WTC11 (cell line): Measurements from ENCODE around the gene TAPBP. TPM values are rescaled to one million over a fixed set of nuclear protein-coding genes. Genes with fewer than 3 reads are reported as not detected.

Source experiments
- ATAC-seq: fragments of 200-7000 bp; cut with Tn5 transposase; 2 replicates; pipeline ENCODE4 v1.10.0; 2021; ENCODE audit warnings: mild to moderate bottlenecking, moderate library complexity
- CTCF ChIA-PET: fragments of 300-600 bp; sonication (Branson Sonifier 250); formaldehyde crosslinking; loops from one replicate; lab custom pipeline; 2021; ENCODE audit warnings: antibody characterized with exemption; lab: Charles Lee
- POLR2A ChIA-PET: fragments of 350-600 bp; sonication (Branson Sonifier 250); formaldehyde crosslinking; loops from one replicate; lab custom pipeline; 2021; ENCODE audit warnings: antibody characterized with exemption; lab: Charles Lee
- DNase-seq: peaks from one replicate; pipeline ENCODE4 v3.0.0; 2021; ENCODE audit warnings: low spot score
- H3K27ac Mint-ChIP-seq: 2 replicates; pipeline ENCODE4 v1.8.0; 2021; ENCODE audit warnings: mixed read lengths
- H3K27me3 Mint-ChIP-seq: 2 replicates; pipeline ENCODE4 v1.8.0; 2021; ENCODE audit warnings: low read depth, mild to moderate bottlenecking, moderate library complexity, mixed read lengths
- H3K36me3 Mint-ChIP-seq: 2 replicates; pipeline ENCODE4 v1.8.0; 2021; ENCODE audit warnings: mixed read lengths
- H3K4me1 Mint-ChIP-seq: 2 replicates; pipeline ENCODE4 v1.8.0; 2022; ENCODE audit warnings: mixed read lengths
- H3K4me3 Mint-ChIP-seq: 2 replicates; pipeline ENCODE4 v1.8.0; 2021; ENCODE audit warnings: mild to moderate bottlenecking, moderate library complexity, mixed read lengths
- H3K9me3 Mint-ChIP-seq: 2 replicates; pipeline ENCODE4 v1.8.0; 2021; ENCODE audit warnings: mixed read lengths
- CBFB ChIP-seq: sonication (generic); formaldehyde crosslinking; IDR thresholded peaks from 2 replicates; pipeline ENCODE4 v1.8.1; 2022; ENCODE audit warnings: mild to moderate bottlenecking, low read depth, missing genetic modification reagents
- CREM ChIP-seq: sonication (generic); formaldehyde crosslinking; IDR thresholded peaks from 2 replicates; pipeline ENCODE4 v1.8.1; 2022; ENCODE audit warnings: mild to moderate bottlenecking, missing genetic modification reagents, moderate library complexity
- ETV6 ChIP-seq: sonication (generic); formaldehyde crosslinking; IDR thresholded peaks from 2 replicates; pipeline ENCODE4 v1.8.1; 2022; ENCODE audit warnings: mild to moderate bottlenecking, missing genetic modification reagents
- GABPB1 ChIP-seq: sonication (generic); formaldehyde crosslinking; IDR thresholded peaks from 2 replicates; pipeline ENCODE4 v1.8.1; 2023; ENCODE audit warnings: mild to moderate bottlenecking, missing genetic modification reagents
- GRHL2 ChIP-seq: fragments of 250-450 bp; sonication (Bioruptor Pico); IDR thresholded peaks from 2 replicates; pipeline ENCODE4 v1.8.0; 2022; ENCODE audit warnings: mild to moderate bottlenecking, moderate library complexity; ENCODE audit not compliant: insufficient replicate concordance, severe bottlenecking
- MXD4 ChIP-seq: fragments of 250-450 bp; sonication (Bioruptor Pico); IDR thresholded peaks from 2 replicates; pipeline ENCODE4 v1.8.0; 2021; ENCODE audit warnings: mild to moderate bottlenecking, moderate library complexity, borderline replicate concordance
- NFATC4 ChIP-seq: fragments of 250-450 bp; sonication (Bioruptor Pico); IDR thresholded peaks from 2 replicates; pipeline ENCODE4 v1.9.0; 2021; ENCODE audit warnings: mild to moderate bottlenecking
- NFYB ChIP-seq: sonication (generic); formaldehyde crosslinking; conservative IDR thresholded peaks from 2 replicates; pipeline ENCODE4 v1.8.0; 2022; ENCODE audit warnings: low read depth, missing genetic modification reagents
- NR1H2 ChIP-seq: sonication (generic); formaldehyde crosslinking; IDR thresholded peaks from 2 replicates; pipeline ENCODE4 v1.9.0; 2021; ENCODE audit warnings: mild to moderate bottlenecking, moderate library complexity, missing genetic modification reagents
- NR2C2 ChIP-seq: sonication (generic); formaldehyde crosslinking; IDR thresholded peaks from 2 replicates; pipeline ENCODE4 v1.8.0; 2022; ENCODE audit warnings: mild to moderate bottlenecking, missing genetic modification reagents
- SMAD3 ChIP-seq: sonication (generic); formaldehyde crosslinking; IDR thresholded peaks from 2 replicates; pipeline ENCODE4 v1.8.0; 2022; ENCODE audit warnings: missing genetic modification reagents, mild to moderate bottlenecking, borderline replicate concordance
- ZNF121 ChIP-seq: sonication (generic); formaldehyde crosslinking; IDR thresholded peaks from 2 replicates; pipeline ENCODE4 v1.8.0; 2023; ENCODE audit warnings: missing genetic modification reagents
- ZNF138 ChIP-seq: sonication (generic); formaldehyde crosslinking; conservative IDR thresholded peaks from 2 replicates; pipeline ENCODE4 v1.8.1; 2022; ENCODE audit warnings: mild to moderate bottlenecking, moderate library complexity, missing genetic modification reagents
- ZNF219 ChIP-seq: sonication (generic); formaldehyde crosslinking; IDR thresholded peaks from 2 replicates; pipeline ENCODE4 v1.8.0; 2023; ENCODE audit warnings: missing genetic modification reagents, mild to moderate bottlenecking, borderline replicate concordance
- ZNF263 ChIP-seq: sonication (generic); formaldehyde crosslinking; IDR thresholded peaks from 2 replicates; pipeline ENCODE4 v1.8.1; 2022; ENCODE audit warnings: low read depth, mild to moderate bottlenecking, moderate library complexity, missing genetic modification reagents
- ZNF396 ChIP-seq: fragments of 250-450 bp; sonication (Bioruptor Pico); IDR thresholded peaks from 2 replicates; pipeline ENCODE4 v1.8.0; 2021; ENCODE audit warnings: mild to moderate bottlenecking, moderate library complexity, borderline replicate concordance
- ZNF416 ChIP-seq: fragments of 250-450 bp; sonication (Bioruptor Pico); IDR thresholded peaks from 2 replicates; pipeline ENCODE4 v1.9.0; 2021; ENCODE audit warnings: mild to moderate bottlenecking, inconsistent platforms
- total RNA-seq: library from RNA; stranded (reverse); gene quantifications from 3 replicates; pipeline ENCODE4 v1.2.3, GENCODE V29; 2021
- TF ChIP-seq, protein P1 (sequence below): sonication (generic); formaldehyde crosslinking; IDR thresholded peaks from 2 replicates; pipeline ENCODE4 v1.8.1; 2023; ENCODE audit warnings: mild to moderate bottlenecking, missing genetic modification reagents, moderate library complexity
- TF ChIP-seq, protein P2 (sequence below): sonication (generic); formaldehyde crosslinking; IDR thresholded peaks from 2 replicates; pipeline ENCODE4 v1.8.1; 2022; ENCODE audit warnings: low read depth, missing genetic modification reagents, borderline replicate concordance
- TF ChIP-seq, protein P3 (sequence below): sonication (generic); formaldehyde crosslinking; IDR thresholded peaks from 2 replicates; pipeline ENCODE4 v1.8.1; 2022; ENCODE audit warnings: low read depth, mild to moderate bottlenecking, moderate library complexity, missing genetic modification reagents, borderline replicate concordance
- TF ChIP-seq, protein P4 (sequence below): sonication (generic); formaldehyde crosslinking; IDR thresholded peaks from 2 replicates; pipeline ENCODE4 v1.8.0; 2022; ENCODE audit warnings: mild to moderate bottlenecking, missing genetic modification reagents
- TF ChIP-seq, protein P5 (sequence below): sonication (generic); formaldehyde crosslinking; IDR thresholded peaks from 2 replicates; pipeline ENCODE4 v1.8.1; 2023; ENCODE audit warnings: mild to moderate bottlenecking, missing genetic modification reagents
- TF ChIP-seq, protein P6 (sequence below): sonication (generic); formaldehyde crosslinking; IDR thresholded peaks from 2 replicates; pipeline ENCODE4 v1.8.0; 2022; ENCODE audit warnings: mild to moderate bottlenecking, missing genetic modification reagents
- TF ChIP-seq, protein P7 (sequence below): sonication (generic); formaldehyde crosslinking; IDR thresholded peaks from 2 replicates; pipeline ENCODE4 v1.8.1; 2023; ENCODE audit warnings: mild to moderate bottlenecking, missing genetic modification reagents, moderate library complexity
- TF ChIP-seq, protein P8 (sequence below): sonication (generic); formaldehyde crosslinking; IDR thresholded peaks from 2 replicates; pipeline ENCODE4 v1.8.1; 2023; ENCODE audit warnings: mild to moderate bottlenecking, moderate library complexity, missing genetic modification reagents

TAPBP gene
- total RNA-seq, 1 experiment from 2014 or later, result 43.5 TPM

DNA sequence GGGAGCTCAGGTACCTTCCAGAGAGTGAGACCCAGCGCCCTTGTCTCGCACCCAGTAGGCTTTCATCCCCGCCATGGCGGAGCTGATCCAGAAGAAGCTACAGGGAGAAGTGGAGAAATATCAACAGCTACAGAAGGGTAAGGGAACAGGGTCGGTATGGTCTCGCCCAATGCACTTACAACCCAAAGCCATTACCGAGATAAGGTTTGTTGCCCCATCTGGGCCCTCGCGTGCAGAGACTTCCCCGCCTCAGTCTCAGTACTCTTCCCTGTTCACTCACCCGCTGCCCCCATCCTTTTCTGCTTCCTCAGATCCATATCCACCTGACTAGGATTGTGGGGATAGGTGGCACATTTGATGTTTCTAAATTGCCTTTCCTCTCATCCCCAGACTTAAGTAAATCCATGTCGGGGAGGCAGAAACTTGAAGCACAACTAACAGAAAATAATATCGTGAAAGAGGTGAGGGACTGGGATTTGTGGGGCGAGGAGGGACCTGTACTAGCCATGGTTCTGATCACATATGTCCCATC lies 24.0 kb downstream of the TAPBP start (continued):
- TF ChIP-seq GABPB1 (CRISPR knock-in tag) (no peak), NR2C2 (CRISPR knock-in tag) (no peak), NR1H2 (no peak), ZNF138 (CRISPR knock-in tag) (no peak), ZNF396 (no peak), ZNF263 (CRISPR knock-in tag) (no peak), ZNF121 (CRISPR knock-in tag) (no peak)
- TF ChIP-seq, protein P1, sequence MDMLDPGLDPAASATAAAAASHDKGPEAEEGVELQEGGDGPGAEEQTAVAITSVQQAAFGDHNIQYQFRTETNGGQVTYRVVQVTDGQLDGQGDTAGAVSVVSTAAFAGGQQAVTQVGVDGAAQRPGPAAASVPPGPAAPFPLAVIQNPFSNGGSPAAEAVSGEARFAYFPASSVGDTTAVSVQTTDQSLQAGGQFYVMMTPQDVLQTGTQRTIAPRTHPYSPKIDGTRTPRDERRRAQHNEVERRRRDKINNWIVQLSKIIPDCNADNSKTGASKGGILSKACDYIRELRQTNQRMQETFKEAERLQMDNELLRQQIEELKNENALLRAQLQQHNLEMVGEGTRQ (CRISPR knock-in tag), result no peak

DNA sequence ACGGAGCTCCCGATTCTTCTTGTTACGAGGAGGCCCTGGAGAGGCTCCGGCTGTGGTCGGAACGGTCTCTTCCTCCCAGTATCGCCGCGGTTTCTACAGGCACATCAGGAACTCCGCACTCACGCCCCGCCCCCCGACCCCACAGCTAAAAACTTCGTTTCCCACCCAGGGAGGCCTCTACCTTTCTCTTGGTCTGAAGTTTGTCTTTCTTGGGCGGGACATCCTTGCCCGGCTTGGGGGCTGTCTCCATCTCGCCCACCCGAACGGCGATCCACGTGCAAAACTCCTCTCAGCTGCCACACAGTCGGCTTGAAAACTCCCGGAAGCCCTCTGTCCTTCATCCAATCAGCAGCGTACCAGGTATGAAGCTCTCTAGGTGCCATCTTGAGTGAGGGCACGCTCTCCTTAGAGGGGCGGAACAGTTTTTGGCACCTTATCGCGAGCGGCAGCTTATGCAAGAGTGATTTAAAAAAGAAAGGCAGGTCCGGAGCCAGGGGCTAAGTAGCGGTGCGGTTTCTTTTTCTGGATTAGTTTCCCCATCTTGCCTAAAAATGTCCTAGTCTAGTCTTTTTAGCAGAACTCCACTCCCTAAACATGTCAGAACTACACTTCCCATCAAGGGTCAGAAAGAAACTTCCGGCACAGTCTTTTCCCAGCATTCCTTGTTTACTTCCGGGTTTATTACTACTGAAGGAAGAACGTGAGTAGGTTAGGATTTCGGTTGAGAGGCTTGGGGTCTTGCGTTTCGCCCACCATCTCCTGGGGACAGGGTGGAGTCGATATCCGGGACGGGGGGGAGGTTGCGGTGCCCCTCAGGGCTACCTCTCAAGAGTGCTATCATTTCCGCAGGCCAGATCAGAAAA lies 24.7 kb downstream of the TAPBP start, which contains the start of the genes PFDN6 and WDR46:
TSS of gene PFDN6 (plus strand) at position 681 of the 863 bp plus-strand sequence. CDS start 256 bp downstream, outside the sequence.
TSS of gene WDR46 (minus strand) at position 319 of the 863 bp plus-strand sequence. CDS start at position 250, 69 bp downstream.
- Mint-ChIP-seq H3K27ac (peak within 1 kb of the TSS; percentile 95), H3K4me1 (peaks cover 22% of the 10 kb centered on the region), H3K27me3 (no peaks in the 10 kb centered on the region), H3K4me3 (peak within 1 kb of the TSS; percentile 99), H3K36me3 (peaks cover 41% of the 10 kb centered on the region), H3K9me3 (no peaks in the 10 kb centered on the region)
- ChIA-PET CTCF (interaction anchor here (0.5 to 3.3 kb wide), 9 partner anchors 10 to 130 kb away, joined by 3 to 36 read pairs (median 4); partner anchors contain the start of genes B3GALT4, CUTA, RGL2 and ZBTB22), POLR2A (interaction anchor here (0.5 to 3.6 kb wide), 8 partner anchors 9 to 1391 kb away, joined by 3 to 27 read pairs (median 4); partner anchors contain the start of genes B3GALT4, RGL2, RPS18 and VPS52)
- ATAC-seq (peak; percentile 94), DNase-seq (peak; percentile 68)
- TF ChIP-seq, protein P2, sequence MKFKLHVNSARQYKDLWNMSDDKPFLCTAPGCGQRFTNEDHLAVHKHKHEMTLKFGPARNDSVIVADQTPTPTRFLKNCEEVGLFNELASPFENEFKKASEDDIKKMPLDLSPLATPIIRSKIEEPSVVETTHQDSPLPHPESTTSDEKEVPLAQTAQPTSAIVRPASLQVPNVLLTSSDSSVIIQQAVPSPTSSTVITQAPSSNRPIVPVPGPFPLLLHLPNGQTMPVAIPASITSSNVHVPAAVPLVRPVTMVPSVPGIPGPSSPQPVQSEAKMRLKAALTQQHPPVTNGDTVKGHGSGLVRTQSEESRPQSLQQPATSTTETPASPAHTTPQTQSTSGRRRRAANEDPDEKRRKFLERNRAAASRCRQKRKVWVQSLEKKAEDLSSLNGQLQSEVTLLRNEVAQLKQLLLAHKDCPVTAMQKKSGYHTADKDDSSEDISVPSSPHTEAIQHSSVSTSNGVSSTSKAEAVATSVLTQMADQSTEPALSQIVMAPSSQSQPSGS, result no peak
- TF ChIP-seq, protein P3, sequence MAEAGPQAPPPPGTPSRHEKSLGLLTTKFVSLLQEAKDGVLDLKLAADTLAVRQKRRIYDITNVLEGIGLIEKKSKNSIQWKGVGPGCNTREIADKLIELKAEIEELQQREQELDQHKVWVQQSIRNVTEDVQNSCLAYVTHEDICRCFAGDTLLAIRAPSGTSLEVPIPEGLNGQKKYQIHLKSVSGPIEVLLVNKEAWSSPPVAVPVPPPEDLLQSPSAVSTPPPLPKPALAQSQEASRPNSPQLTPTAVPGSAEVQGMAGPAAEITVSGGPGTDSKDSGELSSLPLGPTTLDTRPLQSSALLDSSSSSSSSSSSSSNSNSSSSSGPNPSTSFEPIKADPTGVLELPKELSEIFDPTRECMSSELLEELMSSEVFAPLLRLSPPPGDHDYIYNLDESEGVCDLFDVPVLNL (CRISPR knock-in tag), result no peak
- TF ChIP-seq ETV6 (CRISPR knock-in tag), result no peak
- TF ChIP-seq NFYB, result peak; percentile 75
- TF ChIP-seq, protein P4, sequence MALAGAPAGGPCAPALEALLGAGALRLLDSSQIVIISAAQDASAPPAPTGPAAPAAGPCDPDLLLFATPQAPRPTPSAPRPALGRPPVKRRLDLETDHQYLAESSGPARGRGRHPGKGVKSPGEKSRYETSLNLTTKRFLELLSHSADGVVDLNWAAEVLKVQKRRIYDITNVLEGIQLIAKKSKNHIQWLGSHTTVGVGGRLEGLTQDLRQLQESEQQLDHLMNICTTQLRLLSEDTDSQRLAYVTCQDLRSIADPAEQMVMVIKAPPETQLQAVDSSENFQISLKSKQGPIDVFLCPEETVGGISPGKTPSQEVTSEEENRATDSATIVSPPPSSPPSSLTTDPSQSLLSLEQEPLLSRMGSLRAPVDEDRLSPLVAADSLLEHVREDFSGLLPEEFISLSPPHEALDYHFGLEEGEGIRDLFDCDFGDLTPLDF (CRISPR knock-in tag), result no peak
- TF ChIP-seq ZNF219, result 0 out of 2 replicates have a peak, but pooled peaks have one; percentile 48
- TF ChIP-seq CREM, result no peak
- TF ChIP-seq ZNF263 (CRISPR knock-in tag), result no peak
- TF ChIP-seq, protein P5, sequence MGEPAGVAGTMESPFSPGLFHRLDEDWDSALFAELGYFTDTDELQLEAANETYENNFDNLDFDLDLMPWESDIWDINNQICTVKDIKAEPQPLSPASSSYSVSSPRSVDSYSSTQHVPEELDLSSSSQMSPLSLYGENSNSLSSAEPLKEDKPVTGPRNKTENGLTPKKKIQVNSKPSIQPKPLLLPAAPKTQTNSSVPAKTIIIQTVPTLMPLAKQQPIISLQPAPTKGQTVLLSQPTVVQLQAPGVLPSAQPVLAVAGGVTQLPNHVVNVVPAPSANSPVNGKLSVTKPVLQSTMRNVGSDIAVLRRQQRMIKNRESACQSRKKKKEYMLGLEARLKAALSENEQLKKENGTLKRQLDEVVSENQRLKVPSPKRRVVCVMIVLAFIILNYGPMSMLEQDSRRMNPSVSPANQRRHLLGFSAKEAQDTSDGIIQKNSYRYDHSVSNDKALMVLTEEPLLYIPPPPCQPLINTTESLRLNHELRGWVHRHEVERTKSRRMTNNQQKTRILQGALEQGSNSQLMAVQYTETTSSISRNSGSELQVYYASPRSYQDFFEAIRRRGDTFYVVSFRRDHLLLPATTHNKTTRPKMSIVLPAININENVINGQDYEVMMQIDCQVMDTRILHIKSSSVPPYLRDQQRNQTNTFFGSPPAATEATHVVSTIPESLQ (CRISPR knock-in tag), result no peak
- TF ChIP-seq, protein P6, sequence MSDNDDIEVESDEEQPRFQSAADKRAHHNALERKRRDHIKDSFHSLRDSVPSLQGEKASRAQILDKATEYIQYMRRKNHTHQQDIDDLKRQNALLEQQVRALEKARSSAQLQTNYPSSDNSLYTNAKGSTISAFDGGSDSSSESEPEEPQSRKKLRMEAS, result peak; percentile 45; the same call in 1 of the 2 replicates
- no peak for TF ChIP-seq GRHL2 (CRISPR knock-in tag)
- TF ChIP-seq, protein P7, sequence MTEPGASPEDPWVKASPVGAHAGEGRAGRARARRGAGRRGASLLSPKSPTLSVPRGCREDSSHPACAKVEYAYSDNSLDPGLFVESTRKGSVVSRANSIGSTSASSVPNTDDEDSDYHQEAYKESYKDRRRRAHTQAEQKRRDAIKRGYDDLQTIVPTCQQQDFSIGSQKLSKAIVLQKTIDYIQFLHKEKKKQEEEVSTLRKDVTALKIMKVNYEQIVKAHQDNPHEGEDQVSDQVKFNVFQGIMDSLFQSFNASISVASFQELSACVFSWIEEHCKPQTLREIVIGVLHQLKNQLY (CRISPR knock-in tag), result no peak
- no peak for TF ChIP-seq NFATC4 (CRISPR knock-in tag)
- TF ChIP-seq CBFB, result no peak
- TF ChIP-seq, protein P8, sequence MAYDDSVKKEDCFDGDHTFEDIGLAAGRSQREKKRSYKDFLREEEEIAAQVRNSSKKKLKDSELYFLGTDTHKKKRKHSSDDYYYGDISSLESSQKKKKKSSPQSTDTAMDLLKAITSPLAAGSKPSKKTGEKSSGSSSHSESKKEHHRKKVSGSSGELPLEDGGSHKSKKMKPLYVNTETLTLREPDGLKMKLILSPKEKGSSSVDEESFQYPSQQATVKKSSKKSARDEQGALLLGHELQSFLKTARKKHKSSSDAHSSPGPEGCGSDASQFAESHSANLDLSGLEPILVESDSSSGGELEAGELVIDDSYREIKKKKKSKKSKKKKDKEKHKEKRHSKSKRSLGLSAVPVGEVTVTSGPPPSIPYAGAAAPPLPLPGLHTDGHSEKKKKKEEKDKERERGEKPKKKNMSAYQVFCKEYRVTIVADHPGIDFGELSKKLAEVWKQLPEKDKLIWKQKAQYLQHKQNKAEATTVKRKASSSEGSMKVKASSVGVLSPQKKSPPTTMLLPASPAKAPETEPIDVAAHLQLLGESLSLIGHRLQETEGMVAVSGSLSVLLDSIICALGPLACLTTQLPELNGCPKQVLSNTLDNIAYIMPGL (CRISPR knock-in tag), result no peak
- no peak for TF ChIP-seq ZNF416
- peak; percentile 94 for TF ChIP-seq NR2C2 (CRISPR knock-in tag)
- no peak for TF ChIP-seq ZNF138 (CRISPR knock-in tag)
- TF ChIP-seq MXD4 (CRISPR knock-in tag), result no peak
- no peak for TF ChIP-seq SMAD3 (CRISPR knock-in tag)
- TF ChIP-seq GABPB1 (CRISPR knock-in tag), result peak; percentile 80
